GM12874 (cell line): Measurements from ENCODE around the gene TOMM40.
"Not testable (repeated sequence)": the region's sequence is repeated elsewhere in the genome, so short reads cannot be mapped to it uniquely, and the experiment has no call there.

Experiments used
- TF ChIP-seq, protein P1 (sequence below): IDR thresholded peaks from 2 replicates; pipeline ENCODE4 v1.5.1; 2011; ENCODE audit warnings: low read depth, mild to moderate bottlenecking, control low read depth, low read length, moderate library complexity; ENCODE audit not compliant: insufficient read depth

Gene TOMM40

DNA sequence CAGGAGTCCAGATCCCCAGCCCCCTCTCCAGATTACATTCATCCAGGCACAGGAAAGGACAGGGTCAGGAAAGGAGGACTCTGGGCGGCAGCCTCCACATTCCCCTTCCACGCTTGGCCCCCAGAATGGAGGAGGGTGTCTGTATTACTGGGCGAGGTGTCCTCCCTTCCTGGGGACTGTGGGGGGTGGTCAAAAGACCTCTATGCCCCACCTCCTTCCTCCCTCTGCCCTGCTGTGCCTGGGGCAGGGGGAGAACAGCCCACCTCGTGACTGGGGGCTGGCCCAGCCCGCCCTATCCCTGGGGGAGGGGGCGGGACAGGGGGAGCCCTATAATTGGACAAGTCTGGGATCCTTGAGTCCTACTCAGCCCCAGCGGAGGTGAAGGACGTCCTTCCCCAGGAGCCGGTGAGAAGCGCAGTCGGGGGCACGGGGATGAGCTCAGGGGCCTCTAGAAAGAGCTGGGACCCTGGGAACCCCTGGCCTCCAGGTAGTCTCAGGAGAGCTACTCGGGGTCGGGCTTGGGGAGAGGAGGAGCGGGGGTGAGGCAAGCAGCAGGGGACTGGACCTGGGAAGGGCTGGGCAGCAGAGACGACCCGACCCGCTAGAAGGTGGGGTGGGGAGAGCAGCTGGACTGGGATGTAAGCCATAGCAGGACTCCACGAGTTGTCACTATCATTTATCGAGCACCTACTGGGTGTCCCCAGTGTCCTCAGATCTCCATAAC is 14.5 kb downstream of the TOMM40 start, which contains the start of gene APOE:
APOE (plus strand) TSS at position 360 of the 724 bp plus-strand sequence. CDS start 829 bp downstream, outside the sequence.
- TF ChIP-seq, protein P1, sequence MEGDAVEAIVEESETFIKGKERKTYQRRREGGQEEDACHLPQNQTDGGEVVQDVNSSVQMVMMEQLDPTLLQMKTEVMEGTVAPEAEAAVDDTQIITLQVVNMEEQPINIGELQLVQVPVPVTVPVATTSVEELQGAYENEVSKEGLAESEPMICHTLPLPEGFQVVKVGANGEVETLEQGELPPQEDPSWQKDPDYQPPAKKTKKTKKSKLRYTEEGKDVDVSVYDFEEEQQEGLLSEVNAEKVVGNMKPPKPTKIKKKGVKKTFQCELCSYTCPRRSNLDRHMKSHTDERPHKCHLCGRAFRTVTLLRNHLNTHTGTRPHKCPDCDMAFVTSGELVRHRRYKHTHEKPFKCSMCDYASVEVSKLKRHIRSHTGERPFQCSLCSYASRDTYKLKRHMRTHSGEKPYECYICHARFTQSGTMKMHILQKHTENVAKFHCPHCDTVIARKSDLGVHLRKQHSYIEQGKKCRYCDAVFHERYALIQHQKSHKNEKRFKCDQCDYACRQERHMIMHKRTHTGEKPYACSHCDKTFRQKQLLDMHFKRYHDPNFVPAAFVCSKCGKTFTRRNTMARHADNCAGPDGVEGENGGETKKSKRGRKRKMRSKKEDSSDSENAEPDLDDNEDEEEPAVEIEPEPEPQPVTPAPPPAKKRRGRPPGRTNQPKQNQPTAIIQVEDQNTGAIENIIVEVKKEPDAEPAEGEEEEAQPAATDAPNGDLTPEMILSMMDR, result no peak

DNA sequence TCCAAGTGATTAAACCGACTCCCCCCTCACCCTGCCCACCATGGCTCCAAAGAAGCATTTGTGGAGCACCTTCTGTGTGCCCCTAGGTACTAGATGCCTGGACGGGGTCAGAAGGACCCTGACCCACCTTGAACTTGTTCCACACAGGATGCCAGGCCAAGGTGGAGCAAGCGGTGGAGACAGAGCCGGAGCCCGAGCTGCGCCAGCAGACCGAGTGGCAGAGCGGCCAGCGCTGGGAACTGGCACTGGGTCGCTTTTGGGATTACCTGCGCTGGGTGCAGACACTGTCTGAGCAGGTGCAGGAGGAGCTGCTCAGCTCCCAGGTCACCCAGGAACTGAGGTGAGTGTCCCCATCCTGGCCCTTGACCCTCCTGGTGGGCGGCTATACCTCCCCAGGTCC is 16.6 kb downstream of the TOMM40 start:
- TF ChIP-seq, protein P1, result no peak

DNA sequence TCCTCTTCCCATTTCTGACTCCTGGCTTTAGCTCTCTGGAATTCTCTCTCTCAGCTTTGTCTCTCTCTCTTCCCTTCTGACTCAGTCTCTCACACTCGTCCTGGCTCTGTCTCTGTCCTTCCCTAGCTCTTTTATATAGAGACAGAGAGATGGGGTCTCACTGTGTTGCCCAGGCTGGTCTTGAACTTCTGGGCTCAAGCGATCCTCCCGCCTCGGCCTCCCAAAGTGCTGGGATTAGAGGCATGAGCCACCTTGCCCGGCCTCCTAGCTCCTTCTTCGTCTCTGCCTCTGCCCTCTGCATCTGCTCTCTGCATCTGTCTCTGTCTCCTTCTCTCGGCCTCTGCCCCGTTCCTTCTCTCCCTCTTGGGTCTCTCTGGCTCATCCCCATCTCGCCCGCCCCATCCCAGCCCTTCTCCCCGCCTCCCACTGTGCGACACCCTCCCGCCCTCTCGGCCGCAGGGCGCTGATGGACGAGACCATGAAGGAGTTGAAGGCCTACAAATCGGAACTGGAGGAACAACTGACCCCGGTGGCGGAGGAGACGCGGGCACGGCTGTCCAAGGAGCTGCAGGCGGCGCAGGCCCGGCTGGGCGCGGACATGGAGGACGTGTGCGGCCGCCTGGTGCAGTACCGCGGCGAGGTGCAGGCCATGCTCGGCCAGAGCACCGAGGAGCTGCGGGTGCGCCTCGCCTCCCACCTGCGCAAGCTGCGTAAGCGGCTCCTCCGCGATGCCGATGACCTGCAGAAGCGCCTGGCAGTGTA is 17.2 kb downstream of the TOMM40 start:
- TF ChIP-seq, protein P1, result no peak

DNA sequence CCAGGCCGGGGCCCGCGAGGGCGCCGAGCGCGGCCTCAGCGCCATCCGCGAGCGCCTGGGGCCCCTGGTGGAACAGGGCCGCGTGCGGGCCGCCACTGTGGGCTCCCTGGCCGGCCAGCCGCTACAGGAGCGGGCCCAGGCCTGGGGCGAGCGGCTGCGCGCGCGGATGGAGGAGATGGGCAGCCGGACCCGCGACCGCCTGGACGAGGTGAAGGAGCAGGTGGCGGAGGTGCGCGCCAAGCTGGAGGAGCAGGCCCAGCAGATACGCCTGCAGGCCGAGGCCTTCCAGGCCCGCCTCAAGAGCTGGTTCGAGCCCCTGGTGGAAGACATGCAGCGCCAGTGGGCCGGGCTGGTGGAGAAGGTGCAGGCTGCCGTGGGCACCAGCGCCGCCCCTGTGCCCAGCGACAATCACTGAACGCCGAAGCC is 17.8 kb downstream of the TOMM40 start:
- TF ChIP-seq, protein P1, result no peak

DNA sequence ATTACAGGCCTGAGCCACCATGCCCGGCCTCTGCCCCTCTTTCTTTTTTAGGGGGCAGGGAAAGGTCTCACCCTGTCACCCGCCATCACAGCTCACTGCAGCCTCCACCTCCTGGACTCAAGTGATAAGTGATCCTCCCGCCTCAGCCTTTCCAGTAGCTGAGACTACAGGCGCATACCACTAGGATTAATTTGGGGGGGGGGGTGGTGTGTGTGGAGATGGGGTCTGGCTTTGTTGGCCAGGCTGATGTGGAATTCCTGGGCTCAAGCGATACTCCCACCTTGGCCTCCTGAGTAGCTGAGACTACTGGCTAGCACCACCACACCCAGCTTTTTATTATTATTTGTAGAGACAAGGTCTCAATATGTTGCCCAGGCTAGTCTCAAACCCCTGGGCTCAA is 18.7 kb downstream of the TOMM40 start:
- TF ChIP-seq, protein P1, result no peak

DNA sequence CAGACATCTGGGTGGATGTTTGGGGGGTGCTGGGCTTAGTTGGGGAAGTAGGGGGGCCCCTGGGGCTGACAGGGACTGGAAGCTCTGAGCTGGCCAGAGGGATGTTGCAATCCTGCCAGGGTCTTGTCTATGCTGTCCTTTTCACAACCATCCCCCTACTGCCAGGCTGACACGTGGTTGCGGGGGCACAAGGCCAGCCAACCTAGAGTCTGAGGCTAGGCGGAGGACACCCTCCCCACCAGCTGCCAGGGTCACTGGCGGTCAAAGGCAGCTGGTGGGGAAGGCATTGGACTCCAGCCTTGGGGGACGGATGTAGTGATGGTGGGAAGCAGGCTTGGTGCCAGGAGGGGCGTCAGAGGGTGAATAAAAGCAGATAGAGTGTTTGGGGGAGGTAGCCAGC is 21.8 kb downstream of the TOMM40 start:
- TF ChIP-seq, protein P1, result no peak

DNA sequence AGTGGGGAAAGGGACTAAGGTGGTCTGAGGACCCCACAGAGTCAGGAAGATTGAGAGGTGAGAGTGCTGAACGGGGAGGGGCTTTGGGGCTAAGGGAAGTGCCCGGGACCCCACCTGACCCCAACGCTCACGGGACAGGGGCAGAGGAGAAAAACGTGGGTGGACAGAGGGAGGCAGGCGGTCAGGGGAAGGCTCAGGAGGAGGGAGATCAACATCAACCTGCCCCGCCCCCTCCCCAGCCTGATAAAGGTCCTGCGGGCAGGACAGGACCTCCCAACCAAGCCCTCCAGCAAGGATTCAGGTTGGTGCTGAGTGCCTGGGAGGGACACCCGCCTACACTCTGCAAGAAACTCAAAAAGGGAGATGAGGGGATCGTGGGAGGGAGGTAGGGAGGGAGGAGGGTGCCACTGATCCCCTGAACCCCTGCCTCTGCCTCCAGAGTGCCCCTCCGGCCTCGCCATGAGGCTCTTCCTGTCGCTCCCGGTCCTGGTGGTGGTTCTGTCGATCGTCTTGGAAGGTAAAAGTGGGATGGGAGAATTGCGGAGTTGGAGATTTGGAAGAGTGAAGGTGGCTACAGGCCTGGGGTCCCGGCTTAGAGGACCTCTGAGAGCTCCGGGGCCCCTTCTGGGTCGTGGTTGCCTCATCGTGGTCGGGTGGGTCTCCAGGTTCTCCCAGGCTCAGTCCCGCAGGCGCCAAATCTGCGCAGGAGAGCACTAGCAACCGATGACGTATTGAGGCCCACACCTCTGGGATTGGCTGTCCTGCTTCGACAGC is 23.6 kb downstream of the TOMM40 start, which contains the start of gene APOC1:
APOC1 (plus strand) TSS at position 176 of the 774 bp plus-strand sequence; CDS start at position 460, 284 bp downstream.
- TF ChIP-seq, protein P1, result not testable (repeated sequence)
